Measurements from ENCODE around the gene ZNF408.

DNA sequence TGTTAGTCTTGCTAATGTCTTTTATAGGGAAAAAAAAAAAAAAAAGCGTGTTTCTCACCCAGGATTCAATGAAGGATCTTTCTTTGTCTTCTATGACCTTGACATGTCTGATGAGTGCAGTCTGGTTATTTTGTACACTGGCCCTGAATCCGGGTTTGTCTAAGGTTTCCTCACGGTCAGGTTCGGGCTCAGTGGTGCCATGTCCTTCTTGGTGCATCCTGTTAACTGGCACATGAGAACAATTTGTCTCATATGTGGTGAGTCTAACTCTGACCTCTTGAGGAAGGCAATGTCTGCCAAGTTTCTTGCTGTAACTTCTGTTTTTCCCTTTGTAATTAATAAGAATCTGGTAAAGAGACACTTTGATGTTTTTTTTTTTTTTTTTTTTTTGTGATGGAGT lies 30.7 kb downstream of the ZNF408 start:
- TF ChIP-seq, protein P1, sequence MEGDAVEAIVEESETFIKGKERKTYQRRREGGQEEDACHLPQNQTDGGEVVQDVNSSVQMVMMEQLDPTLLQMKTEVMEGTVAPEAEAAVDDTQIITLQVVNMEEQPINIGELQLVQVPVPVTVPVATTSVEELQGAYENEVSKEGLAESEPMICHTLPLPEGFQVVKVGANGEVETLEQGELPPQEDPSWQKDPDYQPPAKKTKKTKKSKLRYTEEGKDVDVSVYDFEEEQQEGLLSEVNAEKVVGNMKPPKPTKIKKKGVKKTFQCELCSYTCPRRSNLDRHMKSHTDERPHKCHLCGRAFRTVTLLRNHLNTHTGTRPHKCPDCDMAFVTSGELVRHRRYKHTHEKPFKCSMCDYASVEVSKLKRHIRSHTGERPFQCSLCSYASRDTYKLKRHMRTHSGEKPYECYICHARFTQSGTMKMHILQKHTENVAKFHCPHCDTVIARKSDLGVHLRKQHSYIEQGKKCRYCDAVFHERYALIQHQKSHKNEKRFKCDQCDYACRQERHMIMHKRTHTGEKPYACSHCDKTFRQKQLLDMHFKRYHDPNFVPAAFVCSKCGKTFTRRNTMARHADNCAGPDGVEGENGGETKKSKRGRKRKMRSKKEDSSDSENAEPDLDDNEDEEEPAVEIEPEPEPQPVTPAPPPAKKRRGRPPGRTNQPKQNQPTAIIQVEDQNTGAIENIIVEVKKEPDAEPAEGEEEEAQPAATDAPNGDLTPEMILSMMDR (IDR thresholded peaks at IDR 0.05 in 8 of 11, conservative IDR thresholded peaks at IDR 0.05 in 3 of 11) = no peak
- TF ChIP-seq POLR2AphosphoS5 (IDR thresholded peaks at IDR 0.05) = no peak

Measured in spleen (tissue), 7 donors.